Testis (tissue), 5 donors: ENCODE measurements around the gene FARS2. TPM values are rescaled to one million over a fixed set of nuclear protein-coding genes. Genes with fewer than 3 reads are reported as not detected.

Source experiments
- DNase-seq: peaks from one replicate; pipeline ENCODE4 v3.0.0-alpha.2; 2019
- H3K27ac ChIP-seq, 2 donors: fragments of 200-600 bp; sonication (generic); one replicate each; pipeline ENCODE4 v1.5.1; 2019
- H3K27me3 ChIP-seq: fragments of 200-600 bp; sonication (generic); one replicate; pipeline ENCODE4 v1.5.1; 2019
- H3K36me3 ChIP-seq: fragments of 200-600 bp; sonication (generic); one replicate; pipeline ENCODE4 v1.5.1; 2017; ENCODE audit warnings: low read depth; ENCODE audit errors: missing control alignments
- H3K4me1 ChIP-seq: fragments of 200-600 bp; sonication (generic); one replicate; pipeline ENCODE4 v1.5.1; 2019
- H3K4me3 ChIP-seq, 2 donors: fragments of 200-600 bp; sonication (generic); one replicate each; pipeline ENCODE4 v1.5.1; 2017 to 2019
- H3K9me3 ChIP-seq: fragments of 200-600 bp; sonication (generic); one replicate; pipeline ENCODE4 v1.5.1; 2017
- CTCF ChIP-seq, 3 experiments: fragments of 450-650 bp in 2 of 3; fragments of 200-600 bp in 1 of 3; sonication (generic) in 1 of 3; IDR thresholded peaks; one replicate each; pipeline ENCODE4 v1.5.1; 2016 to 2019; ENCODE audit warnings: antibody characterized with exemption in 3 of 3, mild to moderate bottlenecking in 2 of 3, moderate library complexity in 1 of 3
- POLR2A ChIP-seq: fragments of 450-650 bp; IDR thresholded peaks from one replicate; pipeline ENCODE4 v1.6.1; 2017; ENCODE audit warnings: antibody characterized with exemption, mild to moderate bottlenecking, moderate library complexity
- WGBS, 2 donors: methylation state at CpG; one replicate each; pipeline ENCODE4 v1.1.5; 2018; 5-methylcytosine and 5-hydroxymethylcytosine counted together
- intact Hi-C: fragments of 100-400 bp; cut with DNase I; formaldehyde crosslinking; loops from one replicate; pipeline ENCODE4 v1.15.1; 2023; ENCODE audit warnings: low total_unique reads
- long read RNA-seq, 2 donors: transcript quantifications; one replicate each; lab custom pipeline, GENCODE V29; 2026
- polyA plus RNA-seq: library from polyadenylated mRNA; stranded (reverse); fragments of 350-450 nt; fragmentation: Illumina TruSeq; extraction: RNeasy Lipid Tissue Mini Kit (QIAGEN cat#74804); gene quantifications from one replicate; pipeline ENCODE4 v1.2.3, GENCODE V29; 2014; ENCODE audit warnings: low read depth, low replicate concordance; ENCODE audit not compliant: insufficient read depth
- total RNA-seq, 2 donors: library from RNA; depleted of rRNA; stranded (reverse); fragments of >200 nt; gene quantifications; one replicate each; pipeline ENCODE4 v1.2.3, GENCODE V29; 2016

The FARS2 gene
- 10 to 100 TPM; 15.4 to 26.8 TPM for total RNA-seq
- polyA plus RNA-seq = 22.1 TPM
- long read RNA-seq, donor 1, transcript FARS2-201 (7 exons, 1,663 nt) = major isoform, 7 of 17 reads
- long read RNA-seq, donor 1, partial matches to known transcripts = 10 of 17 reads
- long read RNA-seq, donor 1, other reads (novel, unspliced or antisense) = 0 of 17 reads
- long read RNA-seq, donor 2, partial matches to known transcripts = 0 of 3 reads
- long read RNA-seq, donor 2, other reads (novel, unspliced or antisense) = 0 of 3 reads

GRCh38 chr6:5260661-5261544 is at the start of gene FARS2, which contains the start of gene LYRM4:
Gene FARS2, plus strand, starts transcription at chr6:5261513.
Gene LYRM4, minus strand, starts transcription at chr6:5260950. Its CDS starts 217 bp downstream, at chr6:5260733.
- DNase-seq = peak; percentile 92
- peak within 1 kb of the TSS; percentile 70 to 87 for H3K4me3 ChIP-seq
- H3K9me3 ChIP-seq = no peaks in the 10 kb centered on the region
- H3K27me3 ChIP-seq = no peaks in the 10 kb centered on the region
- H3K27ac ChIP-seq = peak within 1 kb of the TSS; percentile 81 to 98
- TF ChIP-seq CTCF (IDR thresholded peaks at IDR 0.05) (peak in 2 of 3 experiments; percentile 38 to 60), POLR2A (no peak)
- H3K4me1 ChIP-seq = peaks cover 9% of the 10 kb centered on the region
- WGBS, 2 donors = 0 to 1% methylated on average over 23 to 44 of the region's 85 CpGs
- intact Hi-C loops = no loop called here
- H3K36me3 ChIP-seq = no peaks in the 10 kb centered on the region

DNA sequence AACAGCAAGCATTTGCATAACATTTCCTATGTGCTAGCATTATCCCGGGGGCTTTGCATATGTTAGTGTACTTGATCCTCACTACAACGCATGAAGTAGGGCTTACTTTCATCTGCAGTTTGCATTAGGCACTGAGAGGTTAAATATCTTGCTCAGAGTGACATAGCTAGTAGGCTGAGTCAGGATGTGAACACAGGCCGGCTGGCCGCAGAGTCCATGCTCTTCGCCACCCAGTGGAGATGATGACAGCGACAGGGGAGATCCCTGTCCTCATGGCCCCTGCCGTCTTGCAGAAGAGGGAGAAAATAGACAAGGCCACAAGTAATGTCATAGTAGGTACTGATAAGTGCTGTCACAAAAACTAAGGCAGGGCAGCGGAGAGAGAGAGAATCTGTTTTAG is 47.5 kb upstream of the FARS2 start:
- Histone ChIP-seq H3K4me3 (no peak overlapping the region), H3K27ac (no peak overlapping the region), H3K36me3 (no peaks in the 10 kb centered on the region), H3K9me3 (no peaks in the 10 kb centered on the region), H3K4me1 (no peaks in the 10 kb centered on the region), H3K27me3 (no peaks in the 10 kb centered on the region)
- no peak for DNase-seq
- TF ChIP-seq POLR2A = no peak
- TF ChIP-seq CTCF (IDR thresholded peaks at IDR 0.05) = no peak
- 82 to 85% methylated on average over 8 of the region's 8 CpGs for WGBS, 2 donors
- intact Hi-C loops = no loop called here

DNA sequence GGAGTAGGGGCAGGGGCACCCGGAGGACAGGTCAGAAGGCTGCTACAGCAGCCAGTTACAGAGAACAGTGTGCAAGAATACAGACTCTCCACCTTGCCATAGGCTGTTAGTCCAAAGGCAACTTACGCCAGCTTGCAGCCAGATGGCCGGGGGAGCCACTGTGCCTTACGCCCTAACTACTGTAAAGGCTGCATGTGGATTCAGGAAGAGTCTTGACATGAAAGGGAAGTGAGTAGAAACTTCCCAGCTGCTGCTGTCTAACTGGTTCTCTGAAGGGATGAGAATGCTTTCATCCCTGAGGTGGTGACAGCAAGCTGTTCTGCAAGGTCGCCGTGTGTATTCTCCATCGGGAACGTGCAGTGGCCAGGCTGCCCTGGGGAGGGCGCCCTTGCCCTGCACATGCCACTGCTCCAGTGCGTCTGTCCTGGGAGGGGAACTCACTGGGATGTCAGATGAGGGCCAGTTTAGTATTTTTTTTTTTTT is 46.7 kb upstream of the FARS2 start:
- peak; percentile 46 for DNase-seq
- Histone ChIP-seq H3K9me3 (no peaks in the 10 kb centered on the region), H3K36me3 (no peaks in the 10 kb centered on the region), H3K27me3 (no peaks in the 10 kb centered on the region), H3K27ac (no peak overlapping the region), H3K4me3 (no peak overlapping the region), H3K4me1 (no peaks in the 10 kb centered on the region)
- 64 to 86% methylated on average over 8 to 10 of the region's 10 CpGs for WGBS, 2 donors
- TF ChIP-seq POLR2A = no peak
- peak in 2 of 3 experiments; percentile 53 to 58 for TF ChIP-seq CTCF (IDR thresholded peaks at IDR 0.05)
- intact Hi-C loops = no loop called here

DNA sequence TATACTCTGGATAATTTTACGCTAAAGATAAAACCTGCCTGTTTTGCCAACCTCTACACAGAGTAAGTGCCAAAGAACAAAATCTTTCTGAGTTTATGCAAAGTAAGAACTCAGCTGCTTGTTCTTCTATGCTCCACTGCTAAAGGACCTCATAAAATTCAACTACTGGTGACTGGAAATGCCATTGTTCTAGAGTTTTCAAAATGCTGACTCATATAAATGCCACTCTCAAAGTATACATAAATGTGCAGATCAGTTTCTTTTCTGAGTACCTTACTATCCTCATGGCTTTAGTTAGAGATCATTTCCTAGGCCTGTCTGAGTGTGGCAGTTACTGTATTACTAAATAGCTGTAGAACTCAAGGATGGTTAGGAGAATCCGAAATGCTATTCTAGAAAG is 46.2 kb upstream of the FARS2 start:
- Histone ChIP-seq H3K27ac (no peak overlapping the region), H3K36me3 (no peaks in the 10 kb centered on the region), H3K9me3 (no peaks in the 10 kb centered on the region), H3K4me3 (no peak overlapping the region), H3K4me1 (no peaks in the 10 kb centered on the region), H3K27me3 (no peaks in the 10 kb centered on the region)
- intact Hi-C loops = no loop called here
- DNase-seq = no peak
- 75 to 80% methylated on average over 2 of the region's 2 CpGs for WGBS, 2 donors
- no peak for TF ChIP-seq POLR2A
- no peak for TF ChIP-seq CTCF (IDR thresholded peaks at IDR 0.05)
